NCI-H1694 treated with DMSO at 0.1 percent for 48 hours (cell line): ENCODE results near the gene RXRA.

Source experiments
- DNase-seq: peaks from one replicate; lab custom pipeline; 2025; lab: John Stamatoyannopoulos, UW

The RXRA gene

GRCh38 chr9:134419684-134420076 is 93.4 kb downstream of the RXRA start:
- peak; percentile 41 for DNase-seq

- peak; percentile 48 for DNase-seq
These were observed 94.1 kb downstream of the RXRA start for GRCh38 chr9:134420281-134420845.

GRCh38 chr9:134420974-134421432 is 94.7 kb downstream of the RXRA start:
- no peak for DNase-seq

- no peak for DNase-seq
These were observed 95.6 kb downstream of the RXRA start for GRCh38 chr9:134421888-134422287.

GRCh38 chr9:134422301-134423090 is 96.2 kb downstream of the RXRA start:
- DNase-seq, result no peak

GRCh38 chr9:134423166-134423565 is 96.9 kb downstream of the RXRA start:
- DNase-seq, result no peak

DNA sequence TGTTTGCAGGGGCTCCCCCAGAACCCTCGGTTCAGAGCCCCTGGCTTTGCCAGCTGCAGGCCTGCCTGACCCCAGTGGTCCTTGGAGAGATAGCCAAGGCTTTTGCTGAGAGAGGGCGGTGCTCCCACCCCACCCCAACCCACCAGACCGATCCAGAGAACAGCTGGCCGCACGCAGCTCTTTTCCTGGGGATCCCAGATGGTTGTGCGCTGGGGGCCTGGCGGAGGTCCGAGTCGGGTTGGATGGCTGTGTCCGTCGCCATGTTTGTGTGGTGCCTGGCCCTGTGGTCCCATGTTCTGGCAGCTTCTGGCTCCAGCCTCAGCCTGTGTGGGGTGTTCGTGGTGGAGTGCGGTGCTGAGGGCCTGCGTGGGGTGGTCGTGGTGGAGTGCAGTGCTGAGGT is 97.5 kb downstream of the RXRA start:
- no peak for DNase-seq

- DNase-seq, result no peak
These were observed 98.6 kb downstream of the RXRA start for GRCh38 chr9:134424818-134425217.

DNA sequence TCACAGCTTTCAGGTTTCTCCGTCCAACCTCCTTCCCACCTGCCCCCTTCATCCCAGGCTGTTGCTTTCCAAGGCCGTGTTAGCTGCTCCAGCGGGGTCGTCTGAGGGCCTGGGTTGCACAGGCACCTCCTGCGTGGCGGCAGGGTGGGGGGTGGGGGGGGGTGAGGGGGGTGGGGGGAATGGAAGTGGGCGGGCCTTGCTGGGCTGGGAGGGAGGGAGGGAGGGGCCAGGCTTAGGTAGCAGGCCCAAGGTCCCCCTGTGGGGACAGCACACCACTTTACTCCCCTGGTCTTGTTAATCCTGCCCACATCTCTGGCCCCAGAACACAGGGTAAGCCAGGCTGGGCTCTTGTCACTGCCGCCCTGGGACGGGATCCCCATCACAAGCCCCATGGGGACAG is 99.1 kb downstream of the RXRA start:
- no peak for DNase-seq

DNA sequence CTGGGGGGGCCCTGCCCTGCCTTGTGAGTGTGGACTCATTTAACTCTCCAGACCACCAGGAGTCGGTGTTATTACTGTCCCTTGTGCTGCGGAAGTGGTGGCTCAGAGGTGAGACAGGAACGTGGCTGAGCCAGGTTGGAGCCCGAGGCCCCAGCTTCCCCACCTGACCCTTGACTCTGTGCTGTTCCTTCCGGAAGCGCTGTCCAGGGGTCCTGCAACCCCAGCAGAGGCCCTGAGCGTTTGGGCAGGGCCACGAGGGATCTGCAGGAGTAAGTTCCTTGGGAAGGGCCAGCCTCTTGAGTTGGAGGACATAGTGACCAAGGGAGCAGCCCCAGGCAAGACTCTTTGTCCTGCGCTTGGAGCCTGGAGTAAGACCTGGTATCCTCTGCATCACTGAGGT is 99.6 kb downstream of the RXRA start:
- DNase-seq, result no peak

GRCh38 chr9:134426436-134426835 is 100.2 kb downstream of the RXRA start:
- no peak for DNase-seq

DNA sequence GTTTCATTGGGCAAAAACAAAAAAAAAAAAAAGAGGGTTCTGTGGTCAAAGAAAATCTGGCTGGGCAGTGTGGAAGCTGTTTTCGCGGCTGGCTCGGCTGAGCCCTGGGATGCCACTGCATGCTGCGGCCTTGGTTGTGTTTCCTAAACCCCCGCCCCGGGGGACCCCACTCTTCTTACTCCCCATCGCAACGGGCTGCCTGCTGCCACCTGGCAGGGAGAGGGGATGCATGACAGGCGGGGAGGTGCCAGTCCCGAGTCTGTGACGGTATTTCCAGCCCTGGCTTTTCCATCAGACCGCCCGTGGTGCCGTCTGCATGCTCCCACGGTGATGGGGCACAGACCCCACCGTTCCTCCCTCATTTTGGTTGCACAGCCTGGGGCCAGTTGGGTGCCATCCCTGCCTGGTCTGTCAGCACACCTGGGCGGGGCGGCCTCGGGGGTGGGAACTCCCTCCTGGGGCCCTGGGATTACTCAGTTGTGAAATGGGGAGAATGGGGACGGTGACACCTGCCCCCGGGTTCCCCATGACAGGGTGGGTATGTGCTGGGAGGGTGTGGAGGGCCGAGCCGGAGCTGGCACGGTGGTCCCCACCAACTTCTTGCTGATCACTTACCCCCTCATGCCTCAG is 101.0 kb downstream of the RXRA start:
- DNase-seq, result no peak

GRCh38 chr9:134428559-134428958 is 102.3 kb downstream of the RXRA start:
- no peak for DNase-seq

- DNase-seq, result no peak
These were observed 102.8 kb downstream of the RXRA start for GRCh38 chr9:134429007-134429406.

DNA sequence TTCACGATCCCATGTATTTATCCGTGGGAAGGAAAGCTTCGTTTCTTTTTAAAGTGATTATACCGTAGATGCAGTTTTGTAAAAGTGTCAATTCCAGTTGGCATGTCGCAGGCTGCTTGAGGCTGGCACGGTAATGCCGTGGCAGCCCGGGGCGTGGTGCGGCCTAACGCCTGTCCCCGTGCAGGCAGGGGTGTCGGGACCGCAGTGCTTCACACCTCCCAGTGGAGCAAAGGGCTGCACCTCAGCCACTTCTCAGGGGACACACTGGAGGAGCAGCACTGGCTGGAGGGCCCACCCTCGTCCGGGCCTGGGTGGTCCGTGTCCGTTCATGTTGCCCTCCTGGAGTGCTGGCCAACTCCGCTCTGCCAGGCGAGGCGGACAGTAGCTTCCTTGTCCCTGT is 103.2 kb downstream of the RXRA start:
- no peak for DNase-seq

DNA sequence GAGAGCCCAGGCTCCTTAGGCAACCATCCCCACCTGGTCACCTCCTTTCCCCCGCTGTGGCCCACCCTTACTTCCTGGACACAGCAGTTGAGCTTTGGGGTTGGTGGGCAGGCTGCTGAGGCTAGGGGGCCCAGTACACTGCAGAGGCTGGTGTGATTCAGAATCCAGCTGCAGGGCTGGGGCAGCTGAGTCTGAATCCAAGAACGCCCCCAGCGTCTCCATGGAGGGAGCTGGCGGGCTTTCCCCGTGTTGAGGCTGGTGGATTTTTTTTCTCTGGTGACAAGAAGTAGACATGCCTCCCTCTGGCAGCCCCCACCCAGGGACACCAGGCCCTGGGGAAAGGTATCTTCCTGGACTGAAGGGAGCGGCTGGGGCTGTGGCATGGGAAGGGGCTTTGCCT is 104.8 kb downstream of the RXRA start:
- DNase-seq, result no peak

GRCh38 chr9:134431626-134432025 is 105.4 kb downstream of the RXRA start:
- DNase-seq, result no peak

DNA sequence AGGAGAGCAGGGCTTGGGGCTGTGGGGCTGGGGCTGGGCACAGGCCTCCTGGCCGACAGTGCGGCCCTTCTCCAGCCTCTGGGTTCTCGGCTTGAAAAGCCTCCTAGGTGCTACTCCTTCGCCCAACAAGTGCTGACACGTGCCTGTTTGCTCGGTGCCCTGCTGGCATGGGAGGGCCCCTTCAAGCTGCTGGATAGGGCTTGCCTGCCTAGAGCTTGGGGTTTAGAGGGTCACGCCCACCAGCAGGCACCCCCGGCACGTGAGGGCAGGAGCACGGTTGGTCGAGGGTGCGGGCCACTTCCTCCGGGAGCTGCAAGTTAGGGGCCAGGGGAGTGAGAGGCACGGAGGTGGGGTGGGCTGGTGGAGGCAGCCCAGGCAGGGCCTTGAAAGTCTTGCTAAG is 106.2 kb downstream of the RXRA start:
- no peak for DNase-seq

- DNase-seq, result no peak
These were observed 106.8 kb downstream of the RXRA start for GRCh38 chr9:134433101-134433500.

- no peak for DNase-seq
These were observed 107.9 kb downstream of the RXRA start for GRCh38 chr9:134433909-134434882.

- DNase-seq, result peak; percentile 94
These were observed 108.7 kb downstream of the RXRA start for GRCh38 chr9:134434894-134435506.
